SK-N-SH (cell line): ENCODE results near the gene CYP39A1. TPM values are rescaled to one million over a fixed set of nuclear protein-coding genes. Genes with fewer than 3 reads are reported as not detected.

Experiments
- CTCF ChIA-PET: fragments of 300-600, 350-600 bp; formaldehyde crosslinking; extraction: SDS; loops from one replicate; lab custom pipeline; 2021; lab: Yijun Ruan, JAX
- POLR2A ChIA-PET: fragments of 350-600 bp; sonication (Branson Sonifier 250); formaldehyde crosslinking; extraction: SDS; loops from one replicate; lab custom pipeline; 2020; ENCODE audit warnings: antibody characterized with exemption, inconsistent platforms; lab: Yijun Ruan, JAX
- DNase-seq: peaks from one replicate; pipeline ENCODE4 v3.0.0; 2012
- H2AFZ ChIP-seq: fragments of 200-600 bp; sonication (generic); 2 replicates; pipeline ENCODE4 v1.8.1; 2016; ENCODE audit warnings: antibody characterized with exemption, mild to moderate bottlenecking, low read depth
- H3F3A ChIP-seq: fragments of 200-600 bp; sonication (generic); replicated peaks from 2 replicates; pipeline ENCODE3; 2016; ENCODE audit warnings: antibody characterized with exemption, mild to moderate bottlenecking; ENCODE audit not compliant: insufficient read depth
- H3K27ac ChIP-seq, 2 experiments: fragments of 200-500 bp in 1 of 2; fragments of 200-600 bp in 1 of 2; sonication (Bioruptor generic) in 1 of 2; sonication (generic), shearing (Covaris generic) in 1 of 2; 2 replicates each; pipeline versions ENCODE4 v1.5.1 to v1.6.1; 2014 to 2016; ENCODE audit warnings: low read depth in 2 of 2, inconsistent platforms in 1 of 2, low read length in 1 of 2, mild to moderate bottlenecking in 1 of 2, mixed read lengths in 1 of 2
- H3K27me3 ChIP-seq: fragments of 200-600 bp; sonication (generic), shearing (Covaris generic); 2 replicates; pipeline ENCODE4 v1.6.1; 2016; ENCODE audit warnings: mixed run types; ENCODE audit not compliant: insufficient read depth
- H3K36me3 ChIP-seq, 2 experiments: fragments of 200-500 bp in 1 of 2; fragments of 200-600 bp in 1 of 2; sonication (Bioruptor generic) in 1 of 2; sonication (generic) in 1 of 2; replicated peaks in 1 of 2; 2 replicates each; pipeline versions ENCODE3 to v1.5.1; 2014 to 2016; ENCODE audit warnings: low read length in 1 of 2, mild to moderate bottlenecking in 1 of 2; ENCODE audit not compliant: insufficient read depth in 2 of 2, control insufficient read depth in 1 of 2
- H3K4me1 ChIP-seq, 2 experiments: fragments of 200-500 bp in 1 of 2; fragments of 200-600 bp in 1 of 2; sonication (Bioruptor generic) in 1 of 2; sonication (generic), shearing (Covaris generic) in 1 of 2; 2 replicates each; pipeline versions ENCODE4 v1.5.1 to v1.6.1; 2014 to 2016; ENCODE audit warnings: low read depth in 1 of 2, low read length in 1 of 2, mixed run types in 1 of 2; ENCODE audit not compliant: insufficient read depth in 2 of 2, control insufficient read depth in 1 of 2
- H3K4me2 ChIP-seq: fragments of 200-600 bp; sonication (generic), shearing (Covaris generic); 2 replicates; pipeline ENCODE4 v1.6.1; 2017; ENCODE audit warnings: mixed run types
- H3K4me3 ChIP-seq, 2 experiments: fragments of 200-500 bp in 1 of 2; fragments of 200-600 bp in 1 of 2; sonication (Bioruptor generic) in 1 of 2; sonication (generic), shearing (Covaris generic) in 1 of 2; 2 replicates each; pipeline versions ENCODE4 v1.5.1 to v1.8.1; 2014 to 2016; ENCODE audit warnings: low read depth in 2 of 2, inconsistent platforms in 1 of 2, low read length in 1 of 2, mild to moderate bottlenecking in 1 of 2, mixed read lengths in 1 of 2, moderate library complexity in 1 of 2
- H3K79me2 ChIP-seq: fragments of 200-600 bp; sonication (generic); 2 replicates; pipeline ENCODE4 v1.8.1; 2017; ENCODE audit warnings: mild to moderate bottlenecking; ENCODE audit not compliant: insufficient read depth
- H3K9ac ChIP-seq: fragments of 200-600 bp; sonication (generic); 2 replicates; pipeline ENCODE4 v1.6.1; 2017; ENCODE audit warnings: mixed run types
- H3K9me2 ChIP-seq: fragments of 200-600 bp; sonication (generic); 2 replicates; pipeline ENCODE4 v1.6.1; 2017; ENCODE audit warnings: mixed run types
- H3K9me3 ChIP-seq: fragments of 200-600 bp; sonication (generic); 2 replicates; pipeline ENCODE4 v1.6.1; 2017; ENCODE audit warnings: mixed run types, mild to moderate bottlenecking, moderate library complexity
- H4K20me1 ChIP-seq: fragments of 200-600 bp; sonication (generic); 2 replicates; pipeline ENCODE4 v1.6.1; 2017; ENCODE audit warnings: mild to moderate bottlenecking, mixed run types; ENCODE audit not compliant: insufficient read depth
- CHD2 ChIP-seq: fragments of 150-350 bp; IDR thresholded peaks from 2 replicates; pipeline ENCODE4 v1.6.1; 2018; ENCODE audit warnings: low read length; ENCODE audit not compliant: partially characterized antibody
- EZH2phosphoT487 ChIP-seq: fragments of 200-600 bp; sonication (generic); IDR thresholded peaks from 2 replicates; pipeline ENCODE4 v1.6.1; 2017; ENCODE audit warnings: low read depth, mixed run types, mild to moderate bottlenecking, antibody characterized with exemption, moderate library complexity, borderline replicate concordance
- FOXJ3 ChIP-seq: sonication (generic); formaldehyde crosslinking; IDR thresholded peaks from 2 replicates; pipeline ENCODE4 v1.5.1; 2020; ENCODE audit warnings: mild to moderate bottlenecking, missing genetic modification reagents
- FOXM1 ChIP-seq: IDR thresholded peaks from 2 replicates; pipeline ENCODE4 v1.4.0; 2012; ENCODE audit warnings: low read depth, mild to moderate bottlenecking
- GATA2 ChIP-seq: sonication (generic); formaldehyde crosslinking; IDR thresholded peaks from 2 replicates; pipeline ENCODE4 v1.5.0; 2020; ENCODE audit warnings: mild to moderate bottlenecking, missing genetic modification reagents
- MEF2A ChIP-seq: IDR thresholded peaks from 2 replicates; pipeline ENCODE4 v1.4.0; 2012; ENCODE audit warnings: low read depth, borderline replicate concordance
- NRF1 ChIP-seq: IDR thresholded peaks from 2 replicates; pipeline ENCODE4 v1.6.1; 2012; ENCODE audit warnings: low read depth, mild to moderate bottlenecking, low read length
- POLR2AphosphoS5 ChIP-seq: IDR thresholded peaks from 2 replicates; pipeline ENCODE4 v1.6.1; 2012; ENCODE audit warnings: low read depth, low read length
- RFX5 ChIP-seq: IDR thresholded peaks from 2 replicates; pipeline ENCODE4 v1.6.1; 2012; ENCODE audit warnings: mild to moderate bottlenecking, improper control_type of control experiment, low read length
- RXRA ChIP-seq: IDR thresholded peaks from 2 replicates; pipeline ENCODE4 v1.4.0; 2012; ENCODE audit warnings: low read depth, mild to moderate bottlenecking, borderline replicate concordance
- SIN3A ChIP-seq: IDR thresholded peaks from 2 replicates; pipeline ENCODE4 v1.6.1; 2012; ENCODE audit warnings: low read depth, mild to moderate bottlenecking, low read length, moderate library complexity, borderline replicate concordance
- TAF1 ChIP-seq: IDR thresholded peaks from 2 replicates; pipeline ENCODE4 v1.6.1; 2012; ENCODE audit warnings: low read depth, mild to moderate bottlenecking, low read length, moderate library complexity, borderline replicate concordance
- TCF12 ChIP-seq: IDR thresholded peaks from 2 replicates; pipeline ENCODE4 v1.4.0; 2012
- TEAD4 ChIP-seq: IDR thresholded peaks from 2 replicates; pipeline ENCODE4 v1.4.0; 2012; ENCODE audit warnings: mild to moderate bottlenecking, borderline replicate concordance; ENCODE audit not compliant: insufficient read depth
- USF1 ChIP-seq: IDR thresholded peaks from 2 replicates; pipeline ENCODE4 v1.4.0; 2012; ENCODE audit warnings: low read depth, borderline replicate concordance
- YY1 ChIP-seq: IDR thresholded peaks from 2 replicates; pipeline ENCODE4 v1.4.0; 2012; ENCODE audit warnings: low read depth, mild to moderate bottlenecking
- WGBS: methylation state at CpG from one replicate; pipeline ENCODE4 v1.1.6; 2017; ENCODE audit warnings: low lambda C conversion rate; 5-methylcytosine and 5-hydroxymethylcytosine counted together
- polyA plus RNA-seq, 3 experiments: library from polyadenylated mRNA; depleted of rRNA; stranded (reverse); fragments of >200 nt; gene quantifications; 2 replicates each; pipeline ENCODE4 v1.2.3, GENCODE V29; 2012
- TF ChIP-seq, protein P1 (sequence below): fragments of 150-350 bp; IDR thresholded peaks from 2 replicates; pipeline ENCODE4 v1.6.1; 2017; ENCODE audit warnings: antibody characterized with exemption, low read length, low read depth, borderline replicate concordance
- TF ChIP-seq, protein P2 (sequence below): fragments of 200-600 bp; sonication (generic); IDR thresholded peaks from 2 replicates; pipeline ENCODE4 v1.6.1; 2017; ENCODE audit warnings: antibody characterized with exemption, mild to moderate bottlenecking, moderate library complexity
- TF ChIP-seq, protein P3 (sequence below): IDR thresholded peaks from 2 replicates; pipeline ENCODE4 v1.4.0; 2012; ENCODE audit warnings: low read depth, borderline replicate concordance

CYP39A1 gene
- polyA plus RNA-seq, 1 of the 3 experiments (the other 2 are of a cell fraction) = not detected

GRCh38 chr6:46635462-46635861, 17.2 kb downstream of the CYP39A1 start:
- no peaks in the 10 kb centered on the region for H3F3A ChIP-seq
- no peaks in the 10 kb centered on the region for H3K4me1 ChIP-seq
- WGBS = 3% methylated on average over 5 of the region's 6 CpGs
- no peak for TF ChIP-seq GATA2 (CRISPR knock-in tag)
- TF ChIP-seq YY1 = no peak
- TF ChIP-seq NRF1 = no peak
- no peak overlapping the region for H3K27ac ChIP-seq
- H3K9me3 ChIP-seq = no peaks in the 10 kb centered on the region
- ChIA-PET POLR2A (no interaction called here), CTCF (interaction anchor here (1.5 kb wide), 1 partner anchor 11 kb away, joined by 3 read pairs; no protein-coding TSS in a partner anchor)
- H3K4me3 ChIP-seq = no peak overlapping the region
- H4K20me1 ChIP-seq = no peaks in the 10 kb centered on the region
- no peak overlapping the region for H2AFZ ChIP-seq
- no peak overlapping the region for H3K9ac ChIP-seq
- no peaks in the 10 kb centered on the region for H3K27me3 ChIP-seq
- no peaks in the 10 kb centered on the region for H3K36me3 ChIP-seq
- H3K4me2 ChIP-seq = no peak overlapping the region
- DNase-seq = no peak
- no peaks in the 10 kb centered on the region for H3K9me2 ChIP-seq
- no peaks in the 10 kb centered on the region for H3K79me2 ChIP-seq

- Histone ChIP-seq H3K9me2 (no peaks in the 10 kb centered on the region), H3K36me3 (no peaks in the 10 kb centered on the region), H3K27me3 (no peaks in the 10 kb centered on the region), H3K9ac (no peak overlapping the region), H2AFZ (no peak overlapping the region), H3K79me2 (no peaks in the 10 kb centered on the region), H3F3A (no peaks in the 10 kb centered on the region), H3K4me3 (no peak overlapping the region), H4K20me1 (no peaks in the 10 kb centered on the region), H3K4me2 (no peak overlapping the region), H3K4me1 (no peaks in the 10 kb centered on the region), H3K9me3 (no peaks in the 10 kb centered on the region), H3K27ac (no peak overlapping the region)
- TF ChIP-seq FOXJ3 (no peak), CHD2 (no peak), MEF2A (no peak), RFX5 (no peak), FOXM1 (no peak), USF1 (no peak), TAF1 (no peak), SIN3A (no peak), EZH2phosphoT487 (no peak), POLR2AphosphoS5 (no peak), TCF12 (no peak), TEAD4 (no peak), RXRA (no peak)
- TF ChIP-seq, protein P1, sequence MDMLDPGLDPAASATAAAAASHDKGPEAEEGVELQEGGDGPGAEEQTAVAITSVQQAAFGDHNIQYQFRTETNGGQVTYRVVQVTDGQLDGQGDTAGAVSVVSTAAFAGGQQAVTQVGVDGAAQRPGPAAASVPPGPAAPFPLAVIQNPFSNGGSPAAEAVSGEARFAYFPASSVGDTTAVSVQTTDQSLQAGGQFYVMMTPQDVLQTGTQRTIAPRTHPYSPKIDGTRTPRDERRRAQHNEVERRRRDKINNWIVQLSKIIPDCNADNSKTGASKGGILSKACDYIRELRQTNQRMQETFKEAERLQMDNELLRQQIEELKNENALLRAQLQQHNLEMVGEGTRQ = no peak
- TF ChIP-seq, protein P2, sequence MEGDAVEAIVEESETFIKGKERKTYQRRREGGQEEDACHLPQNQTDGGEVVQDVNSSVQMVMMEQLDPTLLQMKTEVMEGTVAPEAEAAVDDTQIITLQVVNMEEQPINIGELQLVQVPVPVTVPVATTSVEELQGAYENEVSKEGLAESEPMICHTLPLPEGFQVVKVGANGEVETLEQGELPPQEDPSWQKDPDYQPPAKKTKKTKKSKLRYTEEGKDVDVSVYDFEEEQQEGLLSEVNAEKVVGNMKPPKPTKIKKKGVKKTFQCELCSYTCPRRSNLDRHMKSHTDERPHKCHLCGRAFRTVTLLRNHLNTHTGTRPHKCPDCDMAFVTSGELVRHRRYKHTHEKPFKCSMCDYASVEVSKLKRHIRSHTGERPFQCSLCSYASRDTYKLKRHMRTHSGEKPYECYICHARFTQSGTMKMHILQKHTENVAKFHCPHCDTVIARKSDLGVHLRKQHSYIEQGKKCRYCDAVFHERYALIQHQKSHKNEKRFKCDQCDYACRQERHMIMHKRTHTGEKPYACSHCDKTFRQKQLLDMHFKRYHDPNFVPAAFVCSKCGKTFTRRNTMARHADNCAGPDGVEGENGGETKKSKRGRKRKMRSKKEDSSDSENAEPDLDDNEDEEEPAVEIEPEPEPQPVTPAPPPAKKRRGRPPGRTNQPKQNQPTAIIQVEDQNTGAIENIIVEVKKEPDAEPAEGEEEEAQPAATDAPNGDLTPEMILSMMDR = no peak
- TF ChIP-seq, protein P3, sequence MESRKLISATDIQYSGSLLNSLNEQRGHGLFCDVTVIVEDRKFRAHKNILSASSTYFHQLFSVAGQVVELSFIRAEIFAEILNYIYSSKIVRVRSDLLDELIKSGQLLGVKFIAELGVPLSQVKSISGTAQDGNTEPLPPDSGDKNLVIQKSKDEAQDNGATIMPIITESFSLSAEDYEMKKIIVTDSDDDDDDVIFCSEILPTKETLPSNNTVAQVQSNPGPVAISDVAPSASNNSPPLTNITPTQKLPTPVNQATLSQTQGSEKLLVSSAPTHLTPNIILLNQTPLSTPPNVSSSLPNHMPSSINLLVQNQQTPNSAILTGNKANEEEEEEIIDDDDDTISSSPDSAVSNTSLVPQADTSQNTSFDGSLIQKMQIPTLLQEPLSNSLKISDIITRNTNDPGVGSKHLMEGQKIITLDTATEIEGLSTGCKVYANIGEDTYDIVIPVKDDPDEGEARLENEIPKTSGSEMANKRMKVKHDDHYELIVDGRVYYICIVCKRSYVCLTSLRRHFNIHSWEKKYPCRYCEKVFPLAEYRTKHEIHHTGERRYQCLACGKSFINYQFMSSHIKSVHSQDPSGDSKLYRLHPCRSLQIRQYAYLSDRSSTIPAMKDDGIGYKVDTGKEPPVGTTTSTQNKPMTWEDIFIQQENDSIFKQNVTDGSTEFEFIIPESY = no peak
- 53% methylated on average over 1 of the region's 1 CpG for WGBS
- DNase-seq = no peak
- ChIA-PET POLR2A (no interaction called here), CTCF (interaction anchor here (0.5 kb wide), 1 partner anchor 134 kb away, joined by 3 read pairs; no protein-coding TSS in a partner anchor)
Measured at GRCh38 chr6:46632053-46632452, 20.6 kb downstream of the CYP39A1 start.
